Neural cell (in vitro differentiated cells): Measurements from ENCODE around the gene DSC3. TPM values are rescaled to one million over a fixed set of nuclear protein-coding genes. Genes with fewer than 3 reads are reported as not detected.
"Not testable (repeated sequence)": the region's sequence is repeated elsewhere in the genome, so short reads cannot be mapped to it uniquely, and the experiment has no call there.

Source experiments
- H2AFZ ChIP-seq: fragments of 200-600, 300-800 bp; sonication (generic), shearing (Covaris generic); 2 replicates; pipeline ENCODE4 v1.6.0; 2014; ENCODE audit warnings: low read depth, mild to moderate bottlenecking, antibody characterized with exemption, low read length, moderate library complexity
- H3F3A ChIP-seq: fragments of 200-600 bp; shearing (Covaris generic); 2 replicates; pipeline ENCODE4 v1.6.1; 2016; ENCODE audit warnings: mild to moderate bottlenecking, moderate library complexity, mixed read lengths, antibody characterized with exemption, low read length; ENCODE audit not compliant: insufficient read depth, poor library complexity, severe bottlenecking
- H3K27ac ChIP-seq: fragments of 200-600, 300-800 bp; sonication (generic), shearing (Covaris generic); 2 replicates; pipeline ENCODE4 v1.5.1; 2014; ENCODE audit warnings: mild to moderate bottlenecking, low read length, moderate library complexity
- H3K27me3 ChIP-seq: fragments of 300-800, 200-600 bp; sonication (generic), shearing (Covaris generic); 2 replicates; pipeline ENCODE4 v1.6.0; 2014; ENCODE audit warnings: mild to moderate bottlenecking, low read depth, low read length, moderate library complexity; ENCODE audit not compliant: insufficient read depth
- H3K36me3 ChIP-seq: fragments of 300-800, 200-600 bp; sonication (generic), shearing (Covaris generic); 2 replicates; pipeline ENCODE4 v1.5.1; 2014; ENCODE audit warnings: mild to moderate bottlenecking, antibody characterized with exemption, low read length, moderate library complexity; ENCODE audit not compliant: insufficient read depth
- H3K4me2 ChIP-seq: fragments of 300-800, 200-600 bp; sonication (generic), shearing (Covaris generic); 2 replicates; pipeline ENCODE4 v1.6.0; 2014; ENCODE audit warnings: mild to moderate bottlenecking, low read length
- H3K4me3 ChIP-seq: fragments of 300-800, 200-600 bp; sonication (generic), shearing (Covaris generic); 2 replicates; pipeline ENCODE4 v1.5.1; 2014; ENCODE audit warnings: mild to moderate bottlenecking, low read length, moderate library complexity
- H3K79me2 ChIP-seq: fragments of 200-600 bp; shearing (Covaris generic); replicated peaks from 2 replicates; pipeline ENCODE4 v1.6.0; 2014; ENCODE audit warnings: mild to moderate bottlenecking, low read length, moderate library complexity; ENCODE audit not compliant: insufficient read depth
- H3K9ac ChIP-seq: fragments of 300-800, 200-600 bp; sonication (generic), shearing (Covaris generic); 2 replicates; pipeline ENCODE4 v1.6.1; 2016; ENCODE audit warnings: mild to moderate bottlenecking, low read length, mixed read lengths
- H3K9me2 ChIP-seq: fragments of 200-600 bp; shearing (Covaris generic); 2 replicates; pipeline ENCODE4 v1.6.1; 2016; ENCODE audit warnings: mild to moderate bottlenecking, low read length, mixed read lengths; ENCODE audit not compliant: insufficient read depth
- H3K9me3 ChIP-seq: fragments of 200-600, 300-800 bp; sonication (generic), shearing (Covaris generic); 2 replicates; pipeline ENCODE4 v1.6.1; 2016; ENCODE audit warnings: mild to moderate bottlenecking, mixed run types, low read length, moderate library complexity, mixed read lengths
- H4K20me1 ChIP-seq: fragments of 200-600 bp; shearing (Covaris generic); 2 replicates; pipeline ENCODE4 v1.6.1; 2016; ENCODE audit warnings: mild to moderate bottlenecking, mixed run types; ENCODE audit not compliant: insufficient read depth
- EP300 ChIP-seq: fragments of 450-650 bp; conservative IDR thresholded peaks from 2 replicates; pipeline ENCODE4 v1.6.1; 2014; ENCODE audit warnings: antibody characterized with exemption, mild to moderate bottlenecking, moderate library complexity; ENCODE audit not compliant: poor library complexity, severe bottlenecking
- EZH2 ChIP-seq: fragments of 200-600, 300-800 bp; shearing (Covaris generic), sonication (generic); IDR thresholded peaks from 2 replicates; pipeline ENCODE4 v1.6.1; 2014; ENCODE audit warnings: antibody characterized with exemption, low read length, borderline replicate concordance, mild to moderate bottlenecking; ENCODE audit not compliant: insufficient read depth, poor library complexity, severe bottlenecking
- MXI1 ChIP-seq: fragments of 450-650 bp; conservative IDR thresholded peaks from 2 replicates; pipeline ENCODE4 v1.6.1; 2014; ENCODE audit warnings: antibody characterized with exemption, mild to moderate bottlenecking; ENCODE audit not compliant: poor library complexity, severe bottlenecking
- POLR2AphosphoS5 ChIP-seq: IDR thresholded peaks from 2 replicates; pipeline ENCODE4 v1.6.1; 2012
- RAD21 ChIP-seq: fragments of 450-650 bp; conservative IDR thresholded peaks from 2 replicates; pipeline ENCODE4 v1.6.1; 2014; ENCODE audit warnings: antibody characterized with exemption, mild to moderate bottlenecking, moderate library complexity
- TAF1 ChIP-seq: IDR thresholded peaks from 2 replicates; pipeline ENCODE4 v1.6.1; 2012; ENCODE audit warnings: low read depth
- polyA plus RNA-seq: library from polyadenylated mRNA; depleted of rRNA; stranded (reverse); fragments of >200 nt; gene quantifications from 2 replicates; pipeline ENCODE4 v1.2.3, GENCODE V29; 2014
- TF ChIP-seq, protein P1 (sequence below): IDR thresholded peaks from 2 replicates; pipeline ENCODE4 v1.6.1; 2012; ENCODE audit warnings: borderline replicate concordance
- TF ChIP-seq, protein P2 (sequence below): fragments of 450-650 bp; IDR thresholded peaks from 2 replicates; pipeline ENCODE4 v1.5.1; 2014; ENCODE audit warnings: antibody characterized with exemption, mild to moderate bottlenecking, moderate library complexity; ENCODE audit not compliant: poor library complexity, severe bottlenecking

The DSC3 gene
- polyA plus RNA-seq, 1 donor from 2014 or later, result not detected

- Histone ChIP-seq H3K9me2 (no peaks in the 10 kb centered on the region), H4K20me1 (no peaks in the 10 kb centered on the region), H3K4me2 (no peak overlapping the region), H3F3A (no peaks in the 10 kb centered on the region), H3K27me3 (peaks cover 71% of the 10 kb centered on the region), H3K4me3 (peak overlapping the region; percentile 62), H3K9ac (no peak overlapping the region), H3K9me3 (peaks cover 6% of the 10 kb centered on the region), H3K36me3 (no peaks in the 10 kb centered on the region), H3K27ac (no peak overlapping the region), H3K79me2 (no peaks in the 10 kb centered on the region), H2AFZ (no peak overlapping the region)
- TF ChIP-seq MXI1 (no peak), POLR2AphosphoS5 (peak; percentile 66)
- TF ChIP-seq, protein P1, sequence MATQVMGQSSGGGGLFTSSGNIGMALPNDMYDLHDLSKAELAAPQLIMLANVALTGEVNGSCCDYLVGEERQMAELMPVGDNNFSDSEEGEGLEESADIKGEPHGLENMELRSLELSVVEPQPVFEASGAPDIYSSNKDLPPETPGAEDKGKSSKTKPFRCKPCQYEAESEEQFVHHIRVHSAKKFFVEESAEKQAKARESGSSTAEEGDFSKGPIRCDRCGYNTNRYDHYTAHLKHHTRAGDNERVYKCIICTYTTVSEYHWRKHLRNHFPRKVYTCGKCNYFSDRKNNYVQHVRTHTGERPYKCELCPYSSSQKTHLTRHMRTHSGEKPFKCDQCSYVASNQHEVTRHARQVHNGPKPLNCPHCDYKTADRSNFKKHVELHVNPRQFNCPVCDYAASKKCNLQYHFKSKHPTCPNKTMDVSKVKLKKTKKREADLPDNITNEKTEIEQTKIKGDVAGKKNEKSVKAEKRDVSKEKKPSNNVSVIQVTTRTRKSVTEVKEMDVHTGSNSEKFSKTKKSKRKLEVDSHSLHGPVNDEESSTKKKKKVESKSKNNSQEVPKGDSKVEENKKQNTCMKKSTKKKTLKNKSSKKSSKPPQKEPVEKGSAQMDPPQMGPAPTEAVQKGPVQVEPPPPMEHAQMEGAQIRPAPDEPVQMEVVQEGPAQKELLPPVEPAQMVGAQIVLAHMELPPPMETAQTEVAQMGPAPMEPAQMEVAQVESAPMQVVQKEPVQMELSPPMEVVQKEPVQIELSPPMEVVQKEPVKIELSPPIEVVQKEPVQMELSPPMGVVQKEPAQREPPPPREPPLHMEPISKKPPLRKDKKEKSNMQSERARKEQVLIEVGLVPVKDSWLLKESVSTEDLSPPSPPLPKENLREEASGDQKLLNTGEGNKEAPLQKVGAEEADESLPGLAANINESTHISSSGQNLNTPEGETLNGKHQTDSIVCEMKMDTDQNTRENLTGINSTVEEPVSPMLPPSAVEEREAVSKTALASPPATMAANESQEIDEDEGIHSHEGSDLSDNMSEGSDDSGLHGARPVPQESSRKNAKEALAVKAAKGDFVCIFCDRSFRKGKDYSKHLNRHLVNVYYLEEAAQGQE, result no peak
Observed at GRCh38 chr18:31040686-31041270, 1.8 kb downstream of the DSC3 start.

DNA sequence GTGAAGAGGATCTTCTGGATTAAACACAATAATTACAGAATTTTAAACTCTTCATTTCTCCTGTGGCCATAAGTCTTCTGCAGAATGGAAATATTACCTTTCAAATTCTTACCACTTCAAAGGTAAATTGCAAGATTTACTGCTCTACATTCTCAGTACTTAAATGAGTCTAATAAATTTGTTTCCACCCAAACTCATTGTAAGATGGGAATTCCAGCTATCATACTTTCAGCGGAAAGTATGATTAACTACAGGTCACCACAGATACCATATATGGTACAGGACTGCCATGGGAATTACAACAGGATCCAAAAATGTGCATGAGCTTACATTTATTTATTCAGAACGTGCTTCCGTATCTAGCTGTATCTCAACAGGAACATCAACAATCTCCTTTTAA, 3.1 kb downstream of the DSC3 start:
- Histone ChIP-seq H3K36me3 (no peaks in the 10 kb centered on the region), H3K9ac (no peak overlapping the region), H3K9me3 (peaks cover 6% of the 10 kb centered on the region), H3K79me2 (no peaks in the 10 kb centered on the region), H3K4me2 (no peak overlapping the region), H3K27ac (no peak overlapping the region), H3K9me2 (no peaks in the 10 kb centered on the region), H3K27me3 (peaks cover 65% of the 10 kb centered on the region), H2AFZ (no peak overlapping the region), H4K20me1 (no peaks in the 10 kb centered on the region), H3K4me3 (no peak overlapping the region), H3F3A (no peaks in the 10 kb centered on the region)
- TF ChIP-seq POLR2AphosphoS5 (no peak), RAD21 (no peak), EP300 (no peak), EZH2 (no peak), TAF1 (no peak)
- TF ChIP-seq, protein P2, sequence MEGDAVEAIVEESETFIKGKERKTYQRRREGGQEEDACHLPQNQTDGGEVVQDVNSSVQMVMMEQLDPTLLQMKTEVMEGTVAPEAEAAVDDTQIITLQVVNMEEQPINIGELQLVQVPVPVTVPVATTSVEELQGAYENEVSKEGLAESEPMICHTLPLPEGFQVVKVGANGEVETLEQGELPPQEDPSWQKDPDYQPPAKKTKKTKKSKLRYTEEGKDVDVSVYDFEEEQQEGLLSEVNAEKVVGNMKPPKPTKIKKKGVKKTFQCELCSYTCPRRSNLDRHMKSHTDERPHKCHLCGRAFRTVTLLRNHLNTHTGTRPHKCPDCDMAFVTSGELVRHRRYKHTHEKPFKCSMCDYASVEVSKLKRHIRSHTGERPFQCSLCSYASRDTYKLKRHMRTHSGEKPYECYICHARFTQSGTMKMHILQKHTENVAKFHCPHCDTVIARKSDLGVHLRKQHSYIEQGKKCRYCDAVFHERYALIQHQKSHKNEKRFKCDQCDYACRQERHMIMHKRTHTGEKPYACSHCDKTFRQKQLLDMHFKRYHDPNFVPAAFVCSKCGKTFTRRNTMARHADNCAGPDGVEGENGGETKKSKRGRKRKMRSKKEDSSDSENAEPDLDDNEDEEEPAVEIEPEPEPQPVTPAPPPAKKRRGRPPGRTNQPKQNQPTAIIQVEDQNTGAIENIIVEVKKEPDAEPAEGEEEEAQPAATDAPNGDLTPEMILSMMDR, result no peak

DNA sequence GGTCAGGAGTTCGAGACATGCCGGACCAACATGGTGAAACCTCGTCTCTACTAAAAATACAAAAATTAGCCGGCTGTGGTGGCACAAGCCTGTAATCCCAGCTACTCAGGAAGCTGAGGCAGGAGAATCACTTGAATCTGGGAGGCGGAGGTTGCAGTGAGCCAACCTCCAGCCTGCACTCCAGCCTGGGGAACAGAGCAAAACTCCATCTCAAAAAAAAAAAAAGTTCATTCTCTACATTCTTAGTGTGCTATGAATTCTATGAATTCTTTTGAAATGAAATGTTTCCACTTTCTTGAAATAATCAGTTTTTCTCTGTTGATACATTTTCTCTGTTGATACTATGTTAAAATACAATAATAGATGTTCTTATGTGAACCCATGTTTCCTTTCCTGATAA, 4.9 kb downstream of the DSC3 start:
- H3K36me3 ChIP-seq, H4K20me1 ChIP-seq, H3K9ac ChIP-seq, H3K9me2 ChIP-seq, H3K9me3 ChIP-seq, H3F3A ChIP-seq, H3K27ac ChIP-seq, H3K4me2 ChIP-seq, H3K79me2 ChIP-seq, H3K4me3 ChIP-seq, H2AFZ ChIP-seq: not testable (repeated sequence)
- H3K27me3 ChIP-seq, result peaks cover 48% of the 10 kb centered on the region
